Adrenal gland (tissue), 12 donors: Measurements from ENCODE around the gene PLPPR2. TPM values are rescaled to one million over a fixed set of nuclear protein-coding genes. Genes with fewer than 3 reads are reported as not detected.

Experiments used
- DNase-seq, 7 donors: peaks; one replicate each; pipeline ENCODE4 v3.0.0-alpha.2; 2019 to 2020
- H3K27ac ChIP-seq, 5 donors: fragments of 200-600 bp; sonication (generic) in 4 of 5; 1 replicate in 3 of 5; 2 replicates in 2 of 5; pipeline versions ENCODE4 v1.5.1 to v1.8.0; 2016 to 2020; ENCODE audit warnings: mild to moderate bottlenecking in 1 of 5
- H3K27me3 ChIP-seq: fragments of 200-600 bp; 2 replicates; pipeline ENCODE4 v1.8.0; 2021
- H3K36me3 ChIP-seq, 2 donors: fragments of 200-600 bp; replicated peaks in 1 of 2; 1 replicate in 1 of 2; 2 replicates in 1 of 2; pipeline versions ENCODE4 v1.5.1 to v1.8.0; 2018 to 2022
- H3K4me1 ChIP-seq, 2 donors: fragments of 200-600 bp; replicated peaks in 1 of 2; 1 replicate in 1 of 2; 2 replicates in 1 of 2; pipeline versions ENCODE4 v1.5.1 to v1.8.0; 2018 to 2021
- H3K4me3 ChIP-seq, 4 donors: fragments of 200-600 bp; sonication (generic) in 3 of 4; one replicate each; pipeline ENCODE4 v1.5.1; 2016 to 2018
- H3K9me3 ChIP-seq, 3 donors: fragments of 200-600 bp; sonication (generic) in 1 of 3; replicated peaks in 1 of 3; 1 replicate in 2 of 3; 2 replicates in 1 of 3; pipeline versions ENCODE4 v1.5.1 to v1.8.0; 2016 to 2021
- CTCF ChIP-seq, 6 experiments: fragments of 450-650 bp in 4 of 6; fragments of 200-600 bp in 2 of 6; sonication (generic) in 1 of 6; IDR thresholded peaks; 1 replicate in 5 of 6; 2 replicates in 1 of 6; pipeline versions ENCODE4 v1.5.1 to v1.8.0; 2016 to 2021; ENCODE audit warnings: antibody characterized with exemption in 6 of 6, mild to moderate bottlenecking in 2 of 6, moderate library complexity in 1 of 6
- POLR2A ChIP-seq, 2 donors: fragments of 450-650 bp; IDR thresholded peaks; one replicate each; pipeline ENCODE4 v1.6.1; 2017; ENCODE audit warnings: antibody characterized with exemption in 2 of 2, mild to moderate bottlenecking in 2 of 2, moderate library complexity in 1 of 2
- WGBS, 4 donors: extraction: QIAGEN DNeasy Blood & Tissue Kit in 2 of 4; methylation state at CpG; one replicate each; pipeline versions ENCODE4 v1.1.5 to v1.1.7; 2013 to 2017; 5-methylcytosine and 5-hydroxymethylcytosine counted together
- intact Hi-C, 2 donors: fragments of 100-400 bp; cut with DNase I; formaldehyde crosslinking; loops; one replicate each; pipeline versions ENCODE4 v1.14.1 to v1.15.0; 2022 to 2023
- polyA plus RNA-seq, 3 donors: library from polyadenylated mRNA; stranded (reverse); fragments of 200-250 nt in 2 of 3; fragments of 350-450 nt in 1 of 3; fragmentation: Illumina TruSeq in 1 of 3; extraction: RNeasy Lipid Tissue Mini Kit (QIAGEN cat#74804) in 1 of 3; gene quantifications; one replicate each; pipeline ENCODE4 v1.2.3, GENCODE V29; 2013 to 2014
- total RNA-seq, 9 donors: library from RNA; depleted of rRNA in 4 of 9; stranded (reverse); fragments of >200 nt in 4 of 9; fragments of 120-200 nt in 1 of 9; fragmentation: NEBNext Ultra II Directional in 1 of 9; extraction: Animal tissue kit (Norgen Biotek cat#: 25700) in 1 of 9; gene quantifications; one replicate each; pipeline versions ENCODE4 v1.1.0 to v1.2.4, GENCODE V29; 2013 to 2023
- donor health status: healthy with polysubstance abuse.
- donor health status: Bipolar disorder and iron deficiency.
- donor health status: DM: yes; HTN: yes; CAD: no.
- donor health status: DM: no; HTN: no; CAD: no.
- donor health status: DM: no; HTN: no; CAD: no.
- donor health status: DM: yes; HTN: yes; CAD: no.

The PLPPR2 gene
- total and polyA plus RNA-seq, 12 donors, result 8.5 to 57.0 (median 41.3) TPM

- Histone ChIP-seq H3K4me1 (peaks cover 3 to 14% of the 10 kb centered on the region in 2 donors), H3K9me3 (no peaks in the 10 kb centered on the region), H3K4me3 (no peak overlapping the region), H3K36me3 (no peaks in the 10 kb centered on the region), H3K27me3 (no peaks in the 10 kb centered on the region), H3K27ac (peak overlapping the region in 1 of 5 donors; percentile 3)
- TF ChIP-seq CTCF (IDR thresholded peaks at IDR 0.05) (no peak), POLR2A (IDR thresholded peaks at IDR 0.05) (no peak)
- intact Hi-C loops, result loop anchor here in 1 of 2 donors (5.0 kb wide), 1 partner anchor 45 kb away; no protein-coding TSS in a partner anchor
- DNase-seq, result no peak
- WGBS, 4 donors, result 75 to 81% (median 78%) methylated on average over 19 of the region's 19 CpGs
Measured at GRCh38 chr19:11387162-11388034, 32.2 kb downstream of the PLPPR2 start.

- no peaks in the 10 kb centered on the region for H3K4me1 ChIP-seq
- DNase-seq, result no peak
- TF ChIP-seq POLR2A (IDR thresholded peaks at IDR 0.05) (no peak), CTCF (IDR thresholded peaks at IDR 0.05) (no peak)
- no peaks in the 10 kb centered on the region for H3K9me3 ChIP-seq
- WGBS, 4 donors, result 91 to 100% (median 95%) methylated on average over 2 of the region's 2 CpGs
- no peaks in the 10 kb centered on the region for H3K36me3 ChIP-seq
- H3K27me3 ChIP-seq, result no peaks in the 10 kb centered on the region
- H3K4me3 ChIP-seq, result no peak overlapping the region
- H3K27ac ChIP-seq, result no peak overlapping the region
- intact Hi-C loops, result no loop called here
Measured at GRCh38 chr19:11390359-11390758, 35.1 kb downstream of the PLPPR2 start.

- Histone ChIP-seq H3K4me3 (no peak overlapping the region), H3K27ac (no peak overlapping the region), H3K9me3 (no peaks in the 10 kb centered on the region), H3K4me1 (no peaks in the 10 kb centered on the region), H3K36me3 (no peaks in the 10 kb centered on the region), H3K27me3 (no peaks in the 10 kb centered on the region)
- intact Hi-C loops, result no loop called here
- no peak for DNase-seq
- TF ChIP-seq POLR2A (IDR thresholded peaks at IDR 0.05) (no peak), CTCF (IDR thresholded peaks at IDR 0.05) (no peak)
- 78 to 91% (median 84%) methylated on average over 4 of the region's 4 CpGs for WGBS, 4 donors
Measured at GRCh38 chr19:11390933-11391680, 35.9 kb downstream of the PLPPR2 start.

- 80 to 92% (median 89%) methylated on average over 13 to 22 of the region's 22 CpGs for WGBS, 4 donors
- no peaks in the 10 kb centered on the region for H3K9me3 ChIP-seq
- no peak overlapping the region for H3K4me3 ChIP-seq
- H3K27me3 ChIP-seq, result no peaks in the 10 kb centered on the region
- TF ChIP-seq CTCF (IDR thresholded peaks at IDR 0.05) (no peak), POLR2A (IDR thresholded peaks at IDR 0.05) (no peak)
- no peak for DNase-seq
- H3K36me3 ChIP-seq, result no peaks in the 10 kb centered on the region
- H3K27ac ChIP-seq, result no peak overlapping the region
- intact Hi-C loops, result no loop called here
- H3K4me1 ChIP-seq, result no peaks in the 10 kb centered on the region
Measured at GRCh38 chr19:11397089-11397610, 41.9 kb downstream of the PLPPR2 start.
